ENCODE data around the gene UBXN4. TPM values are rescaled to one million over a fixed set of nuclear protein-coding genes. Genes with fewer than 3 reads are reported as not detected.
"Not testable (repeated sequence)": the region's sequence is repeated elsewhere in the genome, so short reads cannot be mapped to it uniquely, and the experiment has no call there.

The UBXN4 gene
- total RNA-seq, 1 donor from 2014 or later, result 131 TPM

DNA sequence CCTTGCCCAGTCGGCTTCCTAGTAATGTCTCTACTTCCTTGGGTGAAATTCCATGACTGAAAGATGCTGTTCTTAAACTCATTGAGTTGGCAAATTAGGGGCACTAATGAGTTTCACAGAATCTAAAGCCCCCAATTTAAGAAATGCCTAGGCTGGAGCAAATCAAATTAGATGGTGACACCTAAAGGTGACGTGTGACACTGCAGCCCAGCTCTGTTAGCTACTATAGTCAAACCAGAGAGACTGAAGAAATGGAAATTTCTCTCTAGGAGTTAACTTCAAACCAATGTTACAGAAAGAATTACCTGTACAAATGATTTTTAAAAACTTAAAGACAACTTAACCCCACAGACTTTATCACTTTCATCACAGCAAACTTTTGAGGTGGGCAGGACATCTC is 58.1 kb downstream of the UBXN4 start:
- H3K27me3 Mint-ChIP-seq (ENCODE audit: low read depth), result no peaks in the 10 kb centered on the region
- peaks cover 18% of the 10 kb centered on the region for H3K9me3 Mint-ChIP-seq
- H3K36me3 Mint-ChIP-seq, result no peaks in the 10 kb centered on the region
- H3K4me1 Mint-ChIP-seq, result no peaks in the 10 kb centered on the region
- no peak for DNase-seq (ENCODE audit: low spot score in 2 of 2, unreplicated experiment in 2 of 2)
- no peak overlapping the region for H3K4me3 Mint-ChIP-seq
- TF ChIP-seq, protein P1, sequence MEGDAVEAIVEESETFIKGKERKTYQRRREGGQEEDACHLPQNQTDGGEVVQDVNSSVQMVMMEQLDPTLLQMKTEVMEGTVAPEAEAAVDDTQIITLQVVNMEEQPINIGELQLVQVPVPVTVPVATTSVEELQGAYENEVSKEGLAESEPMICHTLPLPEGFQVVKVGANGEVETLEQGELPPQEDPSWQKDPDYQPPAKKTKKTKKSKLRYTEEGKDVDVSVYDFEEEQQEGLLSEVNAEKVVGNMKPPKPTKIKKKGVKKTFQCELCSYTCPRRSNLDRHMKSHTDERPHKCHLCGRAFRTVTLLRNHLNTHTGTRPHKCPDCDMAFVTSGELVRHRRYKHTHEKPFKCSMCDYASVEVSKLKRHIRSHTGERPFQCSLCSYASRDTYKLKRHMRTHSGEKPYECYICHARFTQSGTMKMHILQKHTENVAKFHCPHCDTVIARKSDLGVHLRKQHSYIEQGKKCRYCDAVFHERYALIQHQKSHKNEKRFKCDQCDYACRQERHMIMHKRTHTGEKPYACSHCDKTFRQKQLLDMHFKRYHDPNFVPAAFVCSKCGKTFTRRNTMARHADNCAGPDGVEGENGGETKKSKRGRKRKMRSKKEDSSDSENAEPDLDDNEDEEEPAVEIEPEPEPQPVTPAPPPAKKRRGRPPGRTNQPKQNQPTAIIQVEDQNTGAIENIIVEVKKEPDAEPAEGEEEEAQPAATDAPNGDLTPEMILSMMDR (IDR thresholded peaks at IDR 0.05; ENCODE audit: unreplicated experiment), result no peak
- no peak overlapping the region for H3K27ac Mint-ChIP-seq

DNA sequence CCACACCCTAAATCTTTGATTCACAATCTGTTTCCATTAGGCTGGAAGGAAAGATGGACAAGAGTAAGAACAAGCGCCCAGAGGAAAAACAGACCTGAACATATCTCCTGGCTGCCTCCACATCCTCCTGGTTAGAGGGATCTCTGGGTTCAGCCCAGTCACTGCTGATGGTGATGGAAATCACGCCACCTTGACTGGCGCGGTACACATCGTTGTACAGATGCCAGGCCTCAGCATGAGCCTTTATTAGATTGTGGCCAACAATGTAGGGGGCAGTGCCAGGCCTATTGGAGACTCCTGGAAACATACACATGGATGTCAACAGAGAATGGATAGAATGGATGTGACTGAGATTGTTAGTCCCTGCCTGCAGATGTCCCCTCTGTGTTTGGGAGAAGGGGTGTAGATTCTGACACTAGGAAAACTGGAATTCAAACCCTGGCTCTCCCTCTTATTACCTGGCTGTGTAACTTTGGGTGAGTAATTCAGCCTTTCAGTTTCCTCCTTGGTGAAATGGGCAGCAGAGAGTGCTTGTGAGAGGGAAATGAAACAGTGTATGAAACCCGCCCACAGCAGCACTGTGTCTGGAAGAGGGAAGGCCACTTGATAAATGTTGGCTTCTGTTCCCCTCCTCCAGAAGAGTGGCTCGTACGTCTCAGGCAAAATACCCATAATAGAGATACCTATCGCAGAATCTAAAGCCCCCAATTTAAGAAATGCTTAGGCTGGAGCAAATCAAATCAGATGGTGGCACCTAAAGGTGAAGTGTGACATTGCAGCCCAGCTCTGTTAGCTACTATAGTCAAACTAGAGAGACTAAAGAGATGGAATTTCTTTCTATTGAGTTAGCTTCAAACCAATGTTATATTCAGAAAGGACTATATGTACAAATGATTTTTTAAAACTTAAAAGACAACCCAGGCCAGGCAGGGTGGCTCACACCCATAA is 59.1 kb downstream of the UBXN4 start:
- H3K4me1 Mint-ChIP-seq, result no peaks in the 10 kb centered on the region
- no peak overlapping the region for H3K4me3 Mint-ChIP-seq
- H3K27ac Mint-ChIP-seq, result no peak overlapping the region
- DNase-seq (ENCODE audit: low spot score in 2 of 2, unreplicated experiment in 2 of 2), result no peak
- peaks cover 18% of the 10 kb centered on the region for H3K9me3 Mint-ChIP-seq
- TF ChIP-seq, protein P1 (IDR thresholded peaks at IDR 0.05; ENCODE audit: unreplicated experiment), result no peak
- H3K36me3 Mint-ChIP-seq, result no peaks in the 10 kb centered on the region
- no peaks in the 10 kb centered on the region for H3K27me3 Mint-ChIP-seq (ENCODE audit: low read depth)

DNA sequence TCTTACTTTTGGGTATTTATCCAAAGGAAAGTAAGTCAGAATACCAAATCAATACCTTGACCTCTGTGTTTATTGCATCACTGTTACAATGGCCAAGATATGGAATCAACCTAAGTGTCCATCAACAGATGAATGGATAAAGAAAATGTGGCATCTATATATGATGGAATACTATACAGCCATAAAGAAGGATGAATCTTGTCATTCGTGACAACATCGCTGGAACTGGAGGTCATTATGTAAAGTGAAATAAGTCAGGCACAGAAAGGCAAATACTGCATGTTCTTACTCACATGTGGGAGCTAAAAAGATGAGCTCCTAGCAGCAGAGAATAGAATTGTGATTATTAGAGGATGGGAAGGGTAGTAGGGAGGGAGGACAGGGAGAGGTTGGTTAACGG is 60.7 kb downstream of the UBXN4 start:
- Mint-ChIP-seq H3K36me3 (no peaks in the 10 kb centered on the region), H3K27me3 (ENCODE audit: low read depth) (no peaks in the 10 kb centered on the region), H3K4me1 (no peaks in the 10 kb centered on the region), H3K9me3 (peaks cover 18% of the 10 kb centered on the region), H3K27ac (no peak overlapping the region), H3K4me3 (no peak overlapping the region)
- TF ChIP-seq, protein P1 (IDR thresholded peaks at IDR 0.05; ENCODE audit: unreplicated experiment), result no peak
- DNase-seq (ENCODE audit: low spot score in 2 of 2, unreplicated experiment in 2 of 2), result no peak

DNA sequence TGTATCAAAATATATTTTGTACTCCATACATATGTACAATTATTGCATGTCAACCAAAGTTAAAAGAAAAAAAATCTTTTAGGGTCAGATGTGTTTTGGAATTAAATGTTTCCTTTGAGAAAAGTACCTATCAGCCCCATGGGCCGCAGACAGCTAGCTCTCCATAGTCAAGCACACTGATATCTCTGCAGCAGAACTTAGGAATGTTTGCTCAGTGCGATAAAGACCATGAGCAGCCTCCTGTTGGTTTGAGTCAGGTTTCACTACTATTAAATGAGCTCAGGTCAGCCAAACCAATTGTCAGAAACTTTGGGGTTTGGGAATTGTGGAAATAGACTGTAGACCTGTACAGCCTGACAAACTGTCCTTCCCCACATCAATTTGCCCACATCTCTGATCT is 61.6 kb downstream of the UBXN4 start:
- no peak overlapping the region for H3K27ac Mint-ChIP-seq
- no peak for DNase-seq (ENCODE audit: low spot score in 2 of 2, unreplicated experiment in 2 of 2)

DNA sequence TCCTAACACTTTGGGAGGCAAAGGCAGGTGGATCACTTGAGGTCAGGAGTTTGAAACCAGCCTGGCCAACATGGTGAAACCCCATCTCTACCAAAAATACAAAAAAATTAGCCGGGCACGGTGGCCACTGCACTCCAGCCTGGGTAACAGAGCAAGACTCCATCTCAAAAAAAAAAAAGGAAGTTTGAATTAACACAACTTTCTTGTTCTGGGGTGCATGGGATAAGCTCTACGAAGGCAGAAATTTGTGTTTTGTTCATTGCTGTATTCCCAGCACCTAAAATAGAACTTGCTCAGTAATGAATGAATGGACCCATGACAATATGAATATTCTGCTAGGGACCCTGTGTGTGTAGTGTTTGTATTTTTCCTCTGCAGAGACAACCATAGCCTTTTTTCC is 66.2 kb downstream of the UBXN4 start:
- H3K9me3 Mint-ChIP-seq; DNase-seq (ENCODE audit: low spot score in 2 of 2, unreplicated experiment in 2 of 2); H3K4me1 Mint-ChIP-seq; H3K27me3 Mint-ChIP-seq (ENCODE audit: low read depth); H3K4me3 Mint-ChIP-seq; H3K36me3 Mint-ChIP-seq; H3K27ac Mint-ChIP-seq: not testable (repeated sequence)

More for the DNA sequence above, 61.6 kb downstream of the UBXN4 start:
- TF ChIP-seq, protein P1 (IDR thresholded peaks at IDR 0.05; ENCODE audit: unreplicated experiment), result no peak
- no peaks in the 10 kb centered on the region for H3K36me3 Mint-ChIP-seq
- H3K27me3 Mint-ChIP-seq (ENCODE audit: low read depth), result peaks cover 1% of the 10 kb centered on the region
- no peak overlapping the region for H3K4me3 Mint-ChIP-seq
- H3K9me3 Mint-ChIP-seq, result peaks cover 18% of the 10 kb centered on the region
- no peaks in the 10 kb centered on the region for H3K4me1 Mint-ChIP-seq

DNA sequence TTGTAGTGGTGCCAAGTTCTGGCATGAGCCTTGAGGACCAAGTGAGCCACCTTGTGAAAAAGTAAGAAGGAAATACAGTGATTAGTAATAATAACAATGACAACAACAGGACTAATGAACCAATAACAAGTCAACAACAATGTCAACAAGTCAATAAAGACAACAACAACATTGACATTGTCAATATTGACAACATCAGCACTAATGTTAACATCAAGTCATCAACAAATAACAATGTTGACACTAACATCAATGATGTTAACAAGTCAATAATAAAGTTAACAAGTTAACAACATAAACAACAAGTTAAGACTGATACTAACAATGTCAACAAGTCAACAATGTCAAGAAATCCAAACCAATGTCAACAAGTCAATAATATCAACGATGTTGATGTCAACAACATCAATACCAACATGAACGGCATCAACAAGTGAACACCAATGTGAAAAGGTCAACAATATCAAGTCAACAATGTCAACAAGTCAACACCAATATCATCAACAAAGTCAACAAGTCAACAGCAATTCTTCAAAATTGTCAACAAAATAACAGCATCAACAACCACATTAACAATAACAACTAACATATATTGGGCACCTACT is 71.4 kb downstream of the UBXN4 start:
- Mint-ChIP-seq H3K9me3 (peaks cover 6% of the 10 kb centered on the region), H3K36me3 (no peaks in the 10 kb centered on the region), H3K4me1 (no peaks in the 10 kb centered on the region), H3K4me3 (no peak overlapping the region), H3K27ac (no peak overlapping the region), H3K27me3 (ENCODE audit: low read depth) (peaks cover 9% of the 10 kb centered on the region)
- TF ChIP-seq, protein P1 (IDR thresholded peaks at IDR 0.05; ENCODE audit: unreplicated experiment), result no peak
- no peak for DNase-seq (ENCODE audit: low spot score in 2 of 2, unreplicated experiment in 2 of 2)
